Mucosa of gallbladder (tissue), 1 donor: Measurements from ENCODE around the gene APAF1. TPM values are rescaled to one million over a fixed set of nuclear protein-coding genes. Genes with fewer than 3 reads are reported as not detected.
"Not testable (repeated sequence)": the region's sequence is repeated elsewhere in the genome, so short reads cannot be mapped to it uniquely, and the experiment has no call there.

ENCODE experiments used
- DNase-seq: peaks from one replicate; pipeline ENCODE4 v3.0.0-alpha.2; 2020; ENCODE audit warnings: low spot score
- total RNA-seq: library from RNA; stranded (reverse); gene quantifications from one replicate; pipeline ENCODE4 v1.2.1, GENCODE V29; 2021
- donor health status: DM: no; HTN: no; CAD: no.

The APAF1 gene, protein sequence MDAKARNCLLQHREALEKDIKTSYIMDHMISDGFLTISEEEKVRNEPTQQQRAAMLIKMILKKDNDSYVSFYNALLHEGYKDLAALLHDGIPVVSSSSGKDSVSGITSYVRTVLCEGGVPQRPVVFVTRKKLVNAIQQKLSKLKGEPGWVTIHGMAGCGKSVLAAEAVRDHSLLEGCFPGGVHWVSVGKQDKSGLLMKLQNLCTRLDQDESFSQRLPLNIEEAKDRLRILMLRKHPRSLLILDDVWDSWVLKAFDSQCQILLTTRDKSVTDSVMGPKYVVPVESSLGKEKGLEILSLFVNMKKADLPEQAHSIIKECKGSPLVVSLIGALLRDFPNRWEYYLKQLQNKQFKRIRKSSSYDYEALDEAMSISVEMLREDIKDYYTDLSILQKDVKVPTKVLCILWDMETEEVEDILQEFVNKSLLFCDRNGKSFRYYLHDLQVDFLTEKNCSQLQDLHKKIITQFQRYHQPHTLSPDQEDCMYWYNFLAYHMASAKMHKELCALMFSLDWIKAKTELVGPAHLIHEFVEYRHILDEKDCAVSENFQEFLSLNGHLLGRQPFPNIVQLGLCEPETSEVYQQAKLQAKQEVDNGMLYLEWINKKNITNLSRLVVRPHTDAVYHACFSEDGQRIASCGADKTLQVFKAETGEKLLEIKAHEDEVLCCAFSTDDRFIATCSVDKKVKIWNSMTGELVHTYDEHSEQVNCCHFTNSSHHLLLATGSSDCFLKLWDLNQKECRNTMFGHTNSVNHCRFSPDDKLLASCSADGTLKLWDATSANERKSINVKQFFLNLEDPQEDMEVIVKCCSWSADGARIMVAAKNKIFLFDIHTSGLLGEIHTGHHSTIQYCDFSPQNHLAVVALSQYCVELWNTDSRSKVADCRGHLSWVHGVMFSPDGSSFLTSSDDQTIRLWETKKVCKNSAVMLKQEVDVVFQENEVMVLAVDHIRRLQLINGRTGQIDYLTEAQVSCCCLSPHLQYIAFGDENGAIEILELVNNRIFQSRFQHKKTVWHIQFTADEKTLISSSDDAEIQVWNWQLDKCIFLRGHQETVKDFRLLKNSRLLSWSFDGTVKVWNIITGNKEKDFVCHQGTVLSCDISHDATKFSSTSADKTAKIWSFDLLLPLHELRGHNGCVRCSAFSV (N-terminal part only)
- total RNA-seq, result 22.3 TPM

DNA sequence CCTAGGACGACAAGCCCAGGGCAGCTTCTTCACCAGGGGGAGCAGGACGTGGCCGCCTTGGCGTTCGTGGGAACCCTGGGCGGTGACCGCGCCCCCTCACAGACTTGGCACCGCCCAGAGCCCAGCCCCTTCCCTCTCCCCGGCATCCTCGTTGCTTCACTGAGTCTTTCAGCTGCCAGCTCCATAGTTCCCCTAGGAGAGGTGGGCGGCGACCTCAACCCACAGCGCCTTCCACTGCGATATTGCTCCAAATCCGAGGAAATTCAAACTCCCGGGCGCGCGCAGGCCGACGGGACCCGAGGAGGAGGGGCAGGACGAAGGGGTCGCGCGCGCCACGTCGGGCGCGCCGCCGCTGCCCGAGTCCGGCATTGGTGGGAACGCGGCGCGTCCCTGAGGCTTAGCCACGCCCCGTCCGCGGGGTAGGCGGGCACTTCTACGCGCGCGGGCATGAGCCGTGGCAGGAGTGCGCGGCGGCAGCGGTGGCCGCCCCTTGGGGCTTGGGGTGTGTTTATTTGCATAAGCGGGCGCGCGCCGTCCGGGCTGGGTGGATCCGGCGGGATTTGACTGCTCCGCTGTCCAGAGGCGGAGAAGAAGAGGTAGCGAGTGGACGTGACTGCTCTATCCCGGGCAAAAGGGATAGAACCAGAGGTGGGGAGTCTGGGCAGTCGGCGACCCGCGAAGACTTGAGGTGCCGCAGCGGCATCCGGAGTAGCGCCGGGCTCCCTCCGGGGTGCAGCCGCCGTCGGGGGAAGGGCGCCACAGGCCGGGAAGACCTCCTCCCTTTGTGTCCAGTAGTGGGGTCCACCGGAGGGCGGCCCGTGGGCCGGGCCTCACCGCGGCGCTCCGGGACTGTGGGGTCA is at the start of gene APAF1, which contains the start of gene IKBIP:
TSS of gene APAF1 (plus strand) at position 579 of the 860 bp plus-strand sequence. CDS start 3,070 bp downstream, outside the sequence.
TSS of gene IKBIP (minus strand) at position 77 of the 860 bp plus-strand sequence. CDS start 87 bp downstream, outside the sequence.
- peak; percentile 98 for DNase-seq

DNA sequence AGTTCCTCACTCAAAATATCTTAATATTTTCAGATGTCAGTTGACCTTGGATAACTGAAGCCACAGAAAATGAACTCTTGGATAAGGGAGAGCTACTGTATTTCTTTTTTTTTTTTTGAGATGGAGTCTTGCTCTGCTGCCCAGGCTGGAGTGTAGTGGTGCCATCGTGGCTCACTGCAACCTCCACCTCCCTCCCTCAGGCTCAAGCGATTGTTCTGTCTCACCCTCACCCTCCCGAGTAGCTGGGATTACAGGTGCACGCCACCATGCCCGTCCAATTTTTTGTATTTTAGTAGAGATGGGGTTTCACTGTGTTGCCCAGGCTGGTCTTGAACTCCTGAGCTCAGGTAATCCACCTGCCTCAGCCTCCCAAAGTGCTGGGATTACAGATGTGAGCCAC is 47.8 kb upstream of the APAF1 start:
- not testable (repeated sequence) for DNase-seq

DNA sequence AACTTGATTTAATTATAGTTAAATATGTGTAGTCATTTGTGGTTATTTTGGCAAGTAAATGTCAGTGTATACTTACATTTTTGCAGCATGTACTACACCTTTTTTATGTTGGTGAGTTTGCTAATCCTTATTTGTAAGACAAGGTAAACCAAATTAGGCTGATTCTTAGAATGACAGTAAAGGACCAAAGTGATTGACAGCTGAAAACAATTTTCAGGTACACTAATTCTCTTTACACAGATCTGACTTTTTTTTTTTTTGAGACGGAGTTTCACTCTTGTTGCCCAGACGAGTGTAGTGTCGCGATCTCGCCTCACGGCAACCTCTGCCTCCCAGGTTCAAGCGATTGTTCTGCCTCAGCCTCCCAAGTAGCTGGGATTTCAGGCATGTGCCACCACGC is 43.2 kb upstream of the APAF1 start:
- no peak for DNase-seq

DNA sequence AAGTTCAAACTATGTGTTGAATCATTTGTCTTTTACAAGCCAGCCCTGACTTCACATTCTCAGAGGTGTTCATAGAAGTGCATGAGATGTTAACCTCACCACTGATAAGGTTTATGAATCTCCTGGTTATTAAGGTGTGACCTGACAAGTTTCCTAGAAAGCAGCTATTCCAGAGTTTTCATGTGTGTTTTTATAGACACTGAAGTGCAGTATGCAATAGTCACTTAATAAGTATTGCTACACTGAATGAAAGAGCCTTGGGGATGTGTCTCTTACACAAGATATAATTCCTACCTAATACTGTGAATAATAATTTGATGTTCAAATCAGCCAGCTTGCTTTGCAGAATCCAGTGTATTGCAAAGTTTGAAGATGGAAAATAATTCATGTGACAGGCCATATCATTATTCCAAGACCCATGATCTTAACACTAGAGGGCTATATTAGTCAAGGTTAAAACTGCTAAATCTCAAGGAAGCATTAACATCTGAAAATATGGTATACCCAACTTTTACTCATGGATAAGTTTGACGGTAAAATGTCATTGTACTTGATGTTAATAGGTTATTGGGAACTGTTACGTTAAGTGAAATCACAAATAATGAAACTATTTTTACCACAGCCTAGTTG is 38.6 kb upstream of the APAF1 start:
- DNase-seq, result no peak

DNA sequence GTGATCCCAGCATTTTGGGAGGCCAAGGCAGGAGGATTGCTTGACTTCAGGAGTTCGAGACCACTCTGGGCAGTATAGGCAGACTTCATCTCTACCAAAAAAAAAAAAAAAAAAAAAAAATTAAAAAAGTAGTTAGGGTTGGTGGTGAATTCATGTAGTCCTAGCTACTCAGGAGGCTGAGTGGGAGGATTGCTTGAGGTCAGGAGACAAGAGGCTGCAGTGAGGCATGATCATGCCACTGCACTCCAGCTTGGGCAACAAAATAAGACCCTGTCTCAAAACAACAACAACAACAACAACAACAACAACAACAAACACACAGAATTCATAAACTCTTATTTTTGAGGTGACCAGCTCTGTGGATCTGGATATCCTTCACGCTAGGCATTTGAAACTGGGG is 34.5 kb upstream of the APAF1 start:
- no peak for DNase-seq

DNA sequence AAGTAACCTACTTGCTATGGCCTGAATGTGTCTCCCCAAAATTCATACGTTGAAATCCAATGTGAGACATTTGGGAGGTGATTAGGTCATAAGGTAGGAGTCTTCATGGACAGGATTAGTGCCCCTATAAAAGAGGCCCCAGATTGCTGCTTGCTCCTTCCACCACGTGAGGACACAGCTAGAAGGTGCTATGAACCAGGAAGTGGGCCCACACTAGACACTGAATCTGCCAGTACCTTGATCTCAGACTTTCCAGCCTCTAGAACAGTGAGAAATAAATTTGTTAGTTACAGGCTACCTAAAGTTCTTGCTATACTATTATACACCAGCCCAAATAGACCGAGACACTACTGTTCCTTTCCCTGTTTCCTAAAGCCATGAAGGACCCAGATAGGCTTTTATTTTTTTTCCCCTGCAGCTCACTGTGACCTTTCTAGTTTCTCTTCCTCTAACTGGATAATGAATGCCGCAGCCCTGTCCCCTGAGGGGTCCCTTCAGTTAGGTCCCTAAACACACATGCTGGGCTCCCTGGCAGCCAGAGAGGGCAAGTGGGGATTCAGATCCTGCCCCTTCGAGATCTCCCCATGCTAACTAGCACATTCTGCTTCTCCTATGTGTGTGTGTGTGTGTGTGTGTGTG is 32.3 kb upstream of the APAF1 start:
- DNase-seq, result no peak

DNA sequence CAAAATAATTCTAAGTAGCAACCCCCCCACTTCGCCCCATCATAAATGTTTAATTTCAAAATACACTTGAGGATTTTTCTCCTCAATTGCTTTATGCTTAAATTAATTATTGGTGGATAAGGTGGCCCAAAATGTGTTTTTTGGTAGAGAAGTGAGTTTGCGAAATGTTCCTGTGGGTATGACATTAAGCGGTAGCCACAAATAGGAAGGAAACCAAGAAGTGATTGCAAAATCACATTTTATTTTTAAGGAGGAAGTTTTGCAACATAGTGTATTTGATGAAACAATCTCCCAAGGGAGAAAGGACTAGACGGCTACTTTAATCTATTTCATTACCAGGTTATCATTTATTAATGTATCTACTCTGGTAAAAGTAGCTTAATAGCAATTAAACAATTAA is 26.1 kb upstream of the APAF1 start:
- no peak for DNase-seq

DNA sequence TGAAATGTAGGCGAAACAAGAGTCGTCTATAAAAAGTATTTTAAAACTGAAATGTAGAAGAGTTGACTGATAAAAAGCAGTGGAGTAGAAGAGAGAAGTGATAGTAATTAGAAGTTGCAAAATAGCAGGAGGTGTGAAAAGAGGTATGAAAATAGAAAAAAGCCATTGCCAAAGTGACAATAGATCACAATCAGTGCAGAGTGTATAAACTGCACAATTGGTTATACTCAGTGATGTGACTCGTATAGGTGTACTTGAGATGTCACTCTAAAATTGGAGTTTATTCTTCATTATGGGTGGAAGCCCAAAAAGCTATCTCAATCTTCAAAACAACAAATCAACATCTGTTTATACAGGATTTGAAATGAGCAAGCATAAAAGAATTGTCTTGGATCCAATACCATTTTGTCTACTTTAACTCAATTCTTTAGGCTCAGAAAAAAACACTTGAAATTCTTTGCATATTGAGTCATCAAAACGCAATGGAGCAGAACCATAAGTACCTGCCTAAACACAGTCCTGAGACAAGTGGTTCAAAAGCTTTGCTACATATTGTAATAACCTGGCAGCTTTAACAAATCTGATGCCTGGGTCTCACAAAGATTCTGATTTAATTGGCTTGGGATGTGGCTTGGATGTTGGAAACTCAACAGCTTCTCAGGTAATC is 9.3 kb upstream of the APAF1 start:
- no peak for DNase-seq

DNA sequence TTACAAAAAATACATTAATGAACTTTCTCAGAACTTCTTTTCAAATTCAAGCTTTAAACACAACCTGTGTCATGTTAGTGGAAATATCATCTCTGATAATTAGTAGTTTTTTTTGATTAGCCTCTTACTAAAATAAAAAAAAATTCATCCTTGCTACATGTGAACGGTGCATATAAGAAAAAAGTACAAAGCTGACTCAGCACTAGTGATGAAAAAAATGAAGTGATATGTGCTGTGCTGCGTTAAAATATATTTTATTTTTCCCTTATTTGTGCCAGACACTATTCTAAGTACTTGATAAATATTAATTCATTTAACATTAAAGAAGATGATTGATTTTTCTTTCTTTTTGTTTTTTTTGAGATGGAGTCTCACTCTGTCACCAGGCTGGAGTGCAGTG is 8.0 kb upstream of the APAF1 start:
- DNase-seq, result no peak

DNA sequence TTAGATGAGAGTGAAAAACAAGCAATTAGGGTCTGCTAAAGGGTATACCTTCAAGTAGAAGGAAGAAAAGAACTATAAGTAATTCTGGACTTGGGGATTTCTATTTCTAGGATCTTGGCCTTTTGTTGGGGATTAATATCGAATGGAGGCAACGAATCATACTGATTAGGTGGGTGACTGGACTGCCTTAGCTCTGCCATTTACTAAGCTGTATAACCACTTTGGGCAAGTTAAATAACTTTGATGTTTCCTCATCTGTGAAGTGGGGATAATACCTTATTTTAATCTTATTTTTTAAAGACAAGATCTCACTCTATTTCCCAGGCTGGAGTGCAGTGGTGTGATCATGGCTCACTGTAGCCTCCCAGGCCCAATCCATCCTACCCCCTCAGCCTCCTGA is 7.1 kb upstream of the APAF1 start:
- DNase-seq, result no peak

DNA sequence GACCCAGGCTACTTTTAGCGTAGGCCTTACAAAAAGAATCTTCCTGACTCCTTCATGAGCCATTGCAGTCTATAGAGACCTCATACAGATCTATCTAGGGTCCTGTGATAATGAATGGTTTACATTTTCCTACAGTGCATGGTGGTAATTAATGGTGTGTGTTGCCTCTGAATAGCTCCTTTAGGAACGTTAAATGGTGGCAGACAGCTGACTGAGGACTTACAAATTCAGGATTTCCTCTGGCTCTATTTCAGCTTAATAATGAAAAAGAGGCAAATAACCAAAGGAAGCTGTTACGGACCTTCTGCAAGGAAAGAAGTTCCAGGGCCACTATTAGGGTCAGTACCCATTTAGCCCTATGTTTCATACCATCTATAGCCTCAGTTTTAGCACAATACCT is 5.6 kb upstream of the APAF1 start:
- no peak for DNase-seq

DNA sequence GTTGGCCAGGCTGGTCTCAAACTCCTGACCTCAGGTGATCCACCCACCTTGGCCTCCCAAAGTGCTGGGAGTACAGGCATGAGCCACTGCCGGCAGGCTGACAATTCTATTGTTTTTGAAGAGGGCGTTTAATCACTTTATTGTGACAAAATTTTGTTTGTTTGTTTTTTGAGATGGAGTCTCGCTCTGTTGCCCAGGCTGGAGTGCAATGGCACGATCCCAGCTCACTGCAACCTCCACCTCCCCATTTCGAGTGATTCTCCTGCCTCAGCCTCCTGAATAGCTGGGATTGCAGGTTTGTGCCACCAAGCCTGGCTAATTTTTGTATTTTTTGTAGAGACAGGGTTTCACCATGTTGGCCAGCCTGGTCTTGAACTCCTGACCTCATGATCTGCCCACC is 2.3 kb upstream of the APAF1 start:
- DNase-seq, result not testable (repeated sequence)

DNA sequence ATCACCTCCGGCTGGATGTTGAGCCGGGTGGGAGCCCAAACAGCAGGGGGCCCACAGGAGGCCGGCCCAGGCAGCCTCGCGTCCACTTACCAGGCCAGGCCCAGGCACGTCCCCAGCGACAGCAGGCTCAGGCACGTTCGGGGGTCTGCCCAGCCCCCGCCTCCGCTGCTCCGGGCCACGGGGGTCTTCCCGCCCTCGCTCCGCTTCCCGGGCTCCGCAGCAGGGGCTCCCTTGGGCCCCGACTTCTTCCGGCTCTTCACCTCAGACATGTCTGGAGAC is 718 bp upstream of the APAF1 start:
- DNase-seq, result peak; percentile 13

DNA sequence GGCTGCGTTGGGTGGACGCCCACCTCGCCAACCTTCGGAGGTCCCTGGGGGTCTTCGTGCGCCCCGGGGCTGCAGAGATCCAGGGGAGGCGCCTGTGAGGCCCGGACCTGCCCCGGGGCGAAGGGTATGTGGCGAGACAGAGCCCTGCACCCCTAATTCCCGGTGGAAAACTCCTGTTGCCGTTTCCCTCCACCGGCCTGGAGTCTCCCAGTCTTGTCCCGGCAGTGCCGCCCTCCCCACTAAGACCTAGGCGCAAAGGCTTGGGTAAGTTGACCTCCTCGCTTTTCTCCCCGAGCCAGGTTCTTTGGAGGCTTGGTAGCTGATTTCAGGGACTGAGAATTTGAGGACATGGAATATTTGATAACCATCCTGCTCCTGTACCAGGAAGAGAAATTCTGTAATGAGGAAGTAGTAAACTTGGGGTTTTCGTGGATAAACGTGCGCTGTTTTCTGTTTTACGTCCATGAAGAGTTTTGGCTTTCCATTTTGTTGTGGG is 530 bp downstream of the APAF1 start:
- peak; percentile 19 for DNase-seq

DNA sequence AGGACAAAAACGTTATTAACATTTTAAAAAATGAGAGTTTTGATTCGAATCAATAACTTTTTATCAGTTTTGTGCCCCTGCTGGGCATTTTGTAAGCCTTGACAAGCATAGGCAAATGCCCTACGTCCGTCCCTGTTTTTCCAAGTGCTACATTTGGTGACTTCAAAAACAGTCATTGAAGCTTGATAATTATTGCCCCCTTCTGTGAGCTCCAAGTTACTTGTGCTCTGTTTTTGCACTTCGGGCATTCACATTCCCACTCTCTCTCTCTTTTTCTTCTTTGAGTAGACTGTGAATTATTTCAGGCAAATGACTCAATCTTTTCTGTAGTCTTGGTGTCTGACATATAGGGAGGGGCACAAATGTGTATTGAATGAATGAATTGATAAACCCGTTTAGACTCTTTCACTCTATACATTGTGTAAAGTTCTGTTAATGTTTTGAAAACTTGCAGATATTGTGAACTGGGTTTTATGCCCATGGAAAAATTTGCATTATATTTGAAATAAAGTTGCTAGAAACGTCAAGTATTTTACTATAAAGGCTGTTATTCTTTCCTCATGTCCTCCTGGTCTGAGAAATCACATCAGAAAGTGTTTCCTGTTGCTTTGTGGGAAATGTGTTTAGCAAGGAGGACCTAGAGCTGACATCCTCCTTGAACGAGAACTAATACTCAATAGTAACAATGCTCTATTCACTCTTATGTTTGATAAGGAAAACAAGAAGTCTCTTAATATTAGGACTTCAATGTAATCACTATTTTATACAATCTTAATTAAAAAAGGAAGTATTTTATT is 1.4 kb downstream of the APAF1 start:
- DNase-seq, result no peak

DNA sequence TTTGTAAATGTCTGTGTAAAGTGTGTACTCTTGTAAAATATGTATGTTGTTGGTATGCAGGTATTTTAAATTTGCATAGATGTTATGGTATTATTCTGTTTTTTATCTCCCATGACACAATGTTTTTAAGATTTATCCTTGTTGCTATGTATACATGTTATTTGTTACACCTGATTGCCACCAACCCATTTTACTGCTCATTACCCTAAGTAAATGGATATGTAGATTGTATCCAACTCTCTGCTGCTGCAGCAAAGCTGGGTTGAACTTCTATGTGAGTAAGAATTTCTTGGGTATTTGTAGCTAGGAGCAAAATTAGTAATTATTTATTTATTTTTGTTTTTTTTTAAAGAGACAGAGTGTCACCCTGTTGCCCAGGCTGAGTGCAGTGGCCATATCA is 6.2 kb downstream of the APAF1 start:
- no peak for DNase-seq

DNA sequence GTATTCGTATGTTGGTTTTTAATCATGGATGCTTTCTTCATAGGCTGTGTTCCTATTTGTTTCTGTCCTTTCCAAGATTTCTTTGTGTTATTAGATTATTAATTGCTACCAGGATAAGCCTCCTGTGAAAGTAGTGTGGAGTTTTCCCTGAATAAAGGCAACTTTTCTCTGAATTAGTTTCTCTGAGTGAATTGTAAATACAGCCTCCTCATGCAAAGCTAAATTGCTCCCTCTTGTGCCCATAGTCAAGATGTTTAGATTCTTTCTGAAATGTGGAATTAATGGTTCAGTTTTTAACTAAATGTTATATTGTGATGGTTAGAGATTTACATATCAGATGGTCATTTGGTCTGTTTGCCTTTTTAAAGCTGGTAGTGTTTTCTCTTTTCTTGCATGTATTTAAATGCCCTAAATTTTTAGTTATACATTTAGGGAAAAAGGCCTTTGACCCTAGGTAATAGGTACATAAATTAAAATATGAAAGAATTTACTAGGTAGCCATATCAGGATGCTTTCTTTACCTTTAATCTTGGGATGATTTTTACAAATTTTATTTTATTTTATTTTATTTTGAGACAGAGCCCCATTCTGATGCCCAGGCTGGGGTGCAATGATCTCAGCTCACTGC is 8.9 kb downstream of the APAF1 start:
- DNase-seq, result no peak
